Smooth muscle cell (in vitro differentiated cells): ENCODE data around the gene USF2. TPM values are rescaled to one million over a fixed set of nuclear protein-coding genes. Genes with fewer than 3 reads are reported as not detected.
"Not testable (repeated sequence)": the region's sequence is repeated elsewhere in the genome, so short reads cannot be mapped to it uniquely, and the experiment has no call there.

ENCODE experiments used
- DNase-seq: peaks from one replicate; lab custom pipeline; 2025; ENCODE audit not compliant: unreplicated experiment; lab: John Stamatoyannopoulos, UW
- H2AFZ ChIP-seq: fragments of 200-600 bp; sonication (generic); 2 replicates; pipeline ENCODE4 v1.6.0; 2016; ENCODE audit warnings: antibody characterized with exemption, low read depth, mild to moderate bottlenecking
- H3F3A ChIP-seq: fragments of 200-600 bp; sonication (generic); 2 replicates; pipeline ENCODE4 v1.6.0; 2017; ENCODE audit warnings: antibody characterized with exemption, low read depth
- H3K27ac ChIP-seq: fragments of 200-600 bp; sonication (generic); 2 replicates; pipeline ENCODE4 v1.5.1; 2016; ENCODE audit warnings: low read depth, mild to moderate bottlenecking
- H3K27me3 ChIP-seq: fragments of 200-600 bp; sonication (generic); 2 replicates; pipeline ENCODE4 v1.6.1; 2016; ENCODE audit warnings: low read depth, mild to moderate bottlenecking
- H3K36me3 ChIP-seq: fragments of 200-600 bp; sonication (generic); 2 replicates; pipeline ENCODE4 v1.5.1; 2016; ENCODE audit warnings: low read depth
- H3K4me1 ChIP-seq: fragments of 200-600 bp; sonication (generic); 2 replicates; pipeline ENCODE4 v1.5.1; 2016; ENCODE audit warnings: low read depth
- H3K4me2 ChIP-seq: fragments of 200-600 bp; sonication (generic); 2 replicates; pipeline ENCODE4 v1.6.0; 2016; ENCODE audit warnings: mild to moderate bottlenecking
- H3K4me3 ChIP-seq: fragments of 200-600 bp; sonication (generic); 2 replicates; pipeline ENCODE4 v1.5.1; 2016; ENCODE audit warnings: mild to moderate bottlenecking
- H3K79me2 ChIP-seq: fragments of 200-600 bp; sonication (generic); 2 replicates; pipeline ENCODE4 v1.6.0; 2016; ENCODE audit warnings: low read depth, mild to moderate bottlenecking
- H3K9ac ChIP-seq: fragments of 200-600 bp; sonication (generic); 2 replicates; pipeline ENCODE4 v1.6.0; 2016; ENCODE audit warnings: low read depth
- H3K9me3 ChIP-seq: fragments of 200-600 bp; sonication (generic); replicated peaks from 2 replicates; pipeline ENCODE4 v1.5.1; 2016; ENCODE audit warnings: low read depth
- H4K20me1 ChIP-seq: fragments of 200-600 bp; sonication (generic); 2 replicates; pipeline ENCODE4 v1.6.0; 2016; ENCODE audit warnings: low read depth
- WGBS: methylation state at CpG from one replicate; pipeline ENCODE4 v1.1.7; 2016; ENCODE audit warnings: low lambda C conversion rate; 5-methylcytosine and 5-hydroxymethylcytosine counted together
- polyA plus RNA-seq: library from polyadenylated mRNA; unstranded; fragments of >200 nt; fragmentation: Nextera tagmentation; extraction: Ambion mirVana; gene quantifications from 2 replicates; pipeline ENCODE4 v1.2.1, GENCODE V29; 2016
- total RNA-seq: library from RNA; depleted of rRNA; stranded (reverse); fragments of >200 nt; gene quantifications from 2 replicates; pipeline ENCODE4 v1.2.3, GENCODE V29; 2014
- TF ChIP-seq, protein P1 (sequence below): fragments of 200-600 bp; sonication (generic); IDR thresholded peaks from 2 replicates; pipeline ENCODE4 v1.5.1; 2017; ENCODE audit warnings: borderline replicate concordance, mild to moderate bottlenecking, antibody characterized with exemption; ENCODE audit not compliant: insufficient read depth, poor library complexity, severe bottlenecking

The USF2 gene
- total and polyA plus RNA-seq, 2 experiments from 2014 or later: 20.0 to 34.4 TPM

DNA sequence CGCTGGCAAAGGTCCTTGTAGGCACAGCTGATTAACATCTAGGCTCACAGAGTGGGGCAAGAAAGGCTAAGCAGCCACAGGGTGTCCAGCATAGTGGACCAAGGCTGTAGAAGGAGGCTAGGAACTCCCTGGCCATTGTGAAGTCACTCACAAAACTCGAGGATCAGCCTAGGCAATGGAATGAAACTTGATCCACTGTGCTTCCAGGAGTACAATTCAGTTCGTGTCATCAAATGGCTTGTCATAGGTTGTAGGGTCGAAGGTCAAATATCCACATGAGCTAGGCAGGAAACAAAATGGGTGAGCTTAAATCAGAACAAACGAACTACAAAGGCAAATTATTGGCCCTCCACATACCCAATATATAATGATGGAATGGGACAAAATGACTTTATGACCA, 35.9 kb upstream of the USF2 start:
- no peaks in the 10 kb centered on the region for H3K9me3 ChIP-seq
- no peaks in the 10 kb centered on the region for H3F3A ChIP-seq
- no peaks in the 10 kb centered on the region for H3K36me3 ChIP-seq
- TF ChIP-seq, protein P1, sequence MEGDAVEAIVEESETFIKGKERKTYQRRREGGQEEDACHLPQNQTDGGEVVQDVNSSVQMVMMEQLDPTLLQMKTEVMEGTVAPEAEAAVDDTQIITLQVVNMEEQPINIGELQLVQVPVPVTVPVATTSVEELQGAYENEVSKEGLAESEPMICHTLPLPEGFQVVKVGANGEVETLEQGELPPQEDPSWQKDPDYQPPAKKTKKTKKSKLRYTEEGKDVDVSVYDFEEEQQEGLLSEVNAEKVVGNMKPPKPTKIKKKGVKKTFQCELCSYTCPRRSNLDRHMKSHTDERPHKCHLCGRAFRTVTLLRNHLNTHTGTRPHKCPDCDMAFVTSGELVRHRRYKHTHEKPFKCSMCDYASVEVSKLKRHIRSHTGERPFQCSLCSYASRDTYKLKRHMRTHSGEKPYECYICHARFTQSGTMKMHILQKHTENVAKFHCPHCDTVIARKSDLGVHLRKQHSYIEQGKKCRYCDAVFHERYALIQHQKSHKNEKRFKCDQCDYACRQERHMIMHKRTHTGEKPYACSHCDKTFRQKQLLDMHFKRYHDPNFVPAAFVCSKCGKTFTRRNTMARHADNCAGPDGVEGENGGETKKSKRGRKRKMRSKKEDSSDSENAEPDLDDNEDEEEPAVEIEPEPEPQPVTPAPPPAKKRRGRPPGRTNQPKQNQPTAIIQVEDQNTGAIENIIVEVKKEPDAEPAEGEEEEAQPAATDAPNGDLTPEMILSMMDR: no peak
- no peaks in the 10 kb centered on the region for H4K20me1 ChIP-seq
- no peak overlapping the region for H3K4me2 ChIP-seq
- no peaks in the 10 kb centered on the region for H3K79me2 ChIP-seq
- no peak for DNase-seq
- H3K4me1 ChIP-seq: no peaks in the 10 kb centered on the region
- H3K27me3 ChIP-seq: no peaks in the 10 kb centered on the region
- H3K27ac ChIP-seq: no peak overlapping the region
- H3K9ac ChIP-seq: no peak overlapping the region
- 75% methylated on average over 5 of the region's 5 CpGs for WGBS
- H2AFZ ChIP-seq: no peak overlapping the region
- H3K4me3 ChIP-seq: no peak overlapping the region

GRCh38 chr19:35236638-35237400, 31.9 kb upstream of the USF2 start:
- no peaks in the 10 kb centered on the region for H4K20me1 ChIP-seq
- H3K9me3 ChIP-seq: peaks cover 5% of the 10 kb centered on the region
- H3K27me3 ChIP-seq: no peaks in the 10 kb centered on the region
- H3K4me1 ChIP-seq: no peaks in the 10 kb centered on the region
- no peak overlapping the region for H3K4me3 ChIP-seq
- no peaks in the 10 kb centered on the region for H3K79me2 ChIP-seq
- no peak overlapping the region for H3K9ac ChIP-seq
- no peaks in the 10 kb centered on the region for H3F3A ChIP-seq
- H3K27ac ChIP-seq: no peak overlapping the region
- 75% methylated on average over 6 of the region's 6 CpGs for WGBS
- H3K4me2 ChIP-seq: no peak overlapping the region
- H3K36me3 ChIP-seq: no peaks in the 10 kb centered on the region
- TF ChIP-seq, protein P1: no peak
- no peak overlapping the region for H2AFZ ChIP-seq
- DNase-seq: no peak

GRCh38 chr19:35239597-35239996, 29.2 kb upstream of the USF2 start:
- not testable (repeated sequence) for DNase-seq, H3K9ac ChIP-seq, H4K20me1 ChIP-seq, H3K9me3 ChIP-seq, H3K27ac ChIP-seq, H3F3A ChIP-seq, H3K79me2 ChIP-seq, H3K4me2 ChIP-seq, H3K4me1 ChIP-seq, H3K4me3 ChIP-seq, H3K36me3 ChIP-seq, H2AFZ ChIP-seq, H3K27me3 ChIP-seq
- 85% methylated on average over 1 of the region's 1 CpG for WGBS

DNA sequence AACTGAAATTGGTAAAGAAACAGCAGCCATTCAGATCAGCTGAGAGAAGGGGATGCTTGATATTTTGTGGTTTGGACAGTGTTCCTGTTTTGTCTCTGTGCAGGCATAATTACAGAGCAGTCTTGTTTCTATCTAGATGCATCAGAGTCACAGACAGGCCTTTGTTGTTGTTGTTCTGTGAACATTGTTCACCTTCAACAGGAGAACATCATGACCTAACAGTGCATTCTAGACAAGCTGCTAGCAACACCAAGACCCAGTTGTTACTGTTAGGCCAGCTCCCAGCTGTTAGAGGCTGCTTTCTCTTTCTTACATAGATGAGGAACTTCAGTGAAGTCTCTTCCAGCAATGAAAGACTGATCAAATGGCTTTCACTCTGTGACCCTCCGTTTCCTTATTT, 28.4 kb upstream of the USF2 start:
- no peak overlapping the region for H2AFZ ChIP-seq
- H3K4me1 ChIP-seq: no peaks in the 10 kb centered on the region
- H3K27me3 ChIP-seq: no peaks in the 10 kb centered on the region
- 100% methylated on average over 1 of the region's 1 CpG for WGBS
- DNase-seq: no peak
- no peaks in the 10 kb centered on the region for H3K36me3 ChIP-seq
- H3K4me3 ChIP-seq: no peak overlapping the region
- H4K20me1 ChIP-seq: no peaks in the 10 kb centered on the region
- no peak overlapping the region for H3K27ac ChIP-seq
- TF ChIP-seq, protein P1: no peak
- H3K9me3 ChIP-seq: peaks cover 5% of the 10 kb centered on the region
- no peaks in the 10 kb centered on the region for H3F3A ChIP-seq
- H3K9ac ChIP-seq: no peak overlapping the region
- no peak overlapping the region for H3K4me2 ChIP-seq
- H3K79me2 ChIP-seq: no peaks in the 10 kb centered on the region
